Activated CD8-positive, alpha-beta T cell treated with anti-CD3 and anti-CD28 coated beads for 36 hours (primary cell): Measurements from ENCODE around the gene ZFP36L2. TPM values are rescaled to one million over a fixed set of nuclear protein-coding genes. Genes with fewer than 3 reads are reported as not detected.

Experiments used
- ATAC-seq: fragments of 200-7000 bp; cut with Tn5 transposase; one replicate; pipeline ENCODE4 v1.10.0; 2021; ENCODE audit warnings: mild to moderate bottlenecking, moderate library complexity
- CTCF ChIA-PET: fragments of 350-600 bp; sonication (Branson Sonifier 250); formaldehyde crosslinking; loops from one replicate; lab custom pipeline; 2021; ENCODE audit warnings: antibody characterized with exemption; lab: Charles Lee
- POLR2A ChIA-PET: fragments of 350-600 bp; sonication (Branson Sonifier 250); formaldehyde crosslinking; loops from one replicate; lab custom pipeline; 2021; ENCODE audit warnings: antibody characterized with exemption; lab: Charles Lee
- DNase-seq: peaks from one replicate; pipeline ENCODE4 v3.0.0-alpha.2; 2020
- H3K27ac Mint-ChIP-seq: one replicate; pipeline ENCODE4 v1.8.0; 2021; ENCODE audit warnings: mild to moderate bottlenecking, mixed read lengths
- H3K27me3 Mint-ChIP-seq: one replicate; pipeline ENCODE4 v1.8.0; 2021; ENCODE audit warnings: mixed read lengths
- H3K36me3 Mint-ChIP-seq: one replicate; pipeline ENCODE4 v1.8.0; 2021; ENCODE audit warnings: low read depth, mixed read lengths
- H3K4me1 Mint-ChIP-seq: one replicate; pipeline ENCODE4 v1.8.0; 2021; ENCODE audit warnings: low read depth, mixed read lengths
- H3K4me3 Mint-ChIP-seq: one replicate; pipeline ENCODE4 v1.8.0; 2021; ENCODE audit warnings: mild to moderate bottlenecking, moderate library complexity, mixed read lengths
- H3K9me3 Mint-ChIP-seq: one replicate; pipeline ENCODE4 v1.8.0; 2021; ENCODE audit warnings: mixed read lengths
- CTCF ChIP-seq: fragments of 200-600 bp; IDR thresholded peaks from one replicate; pipeline ENCODE4 v1.8.0; 2022; ENCODE audit warnings: antibody characterized with exemption, mild to moderate bottlenecking
- intact Hi-C: fragments of 100-400 bp; cut with micrococcal nuclease; formaldehyde crosslinking; loops from one replicate; pipeline ENCODE4 v1.10.0; 2022
- total RNA-seq, 2 experiments: library from RNA; stranded (reverse); gene quantifications; one replicate each; pipeline ENCODE4 v1.2.3, GENCODE V29; 2021

The ZFP36L2 gene
- total RNA-seq, 2 experiments from 2014 or later: 102 to 106 TPM

- peaks cover 46% of the 10 kb centered on the region for H3K4me1 Mint-ChIP-seq
- ATAC-seq: no peak
- POLR2A ChIA-PET: interaction anchor here (2.8 to 4.1 kb wide), 2 partner anchors 26 to 29 kb away, joined by 10 to 24 read pairs; partner anchors contain the start of gene ZFP36L2
Measured at GRCh38 chr2:43198263-43198662, 28.1 kb downstream of the ZFP36L2 start.

GRCh38 chr2:43197588-43197896, 28.9 kb downstream of the ZFP36L2 start:
- ChIA-PET POLR2A (interaction anchor here (0.8 to 4.1 kb wide), 5 partner anchors 20 to 30 kb away, joined by 3 to 24 read pairs (median 6); partner anchors contain the start of gene ZFP36L2), CTCF (interaction anchor here (1.0 to 1.2 kb wide), 2 partner anchors 20 to 60 kb away, joined by 3 to 4 read pairs; no protein-coding TSS in a partner anchor)
- ATAC-seq (no peak), DNase-seq (no peak)
- H3K27me3 Mint-ChIP-seq: no peaks in the 10 kb centered on the region
- peak overlapping the region; percentile 88 for H3K27ac Mint-ChIP-seq
- H3K4me1 Mint-ChIP-seq: peaks cover 53% of the 10 kb centered on the region
- TF ChIP-seq CTCF: no peak
- no peaks in the 10 kb centered on the region for H3K9me3 Mint-ChIP-seq
- intact Hi-C loops: no loop called here
- no peak overlapping the region for H3K4me3 Mint-ChIP-seq
- H3K36me3 Mint-ChIP-seq: no peaks in the 10 kb centered on the region

More at GRCh38 chr2:43198263-43198662, 28.1 kb downstream of the ZFP36L2 start:
- no peak for DNase-seq
- no peak for TF ChIP-seq CTCF
- Mint-ChIP-seq H3K36me3 (no peaks in the 10 kb centered on the region), H3K4me3 (no peak overlapping the region), H3K27ac (peak overlapping the region; percentile 55), H3K9me3 (no peaks in the 10 kb centered on the region), H3K27me3 (no peaks in the 10 kb centered on the region)
- intact Hi-C loops: no loop called here
- CTCF ChIA-PET: interaction anchor here (1.0 to 1.5 kb wide), 2 partner anchors 24 to 61 kb away, joined by 3 read pairs; no protein-coding TSS in a partner anchor

DNA sequence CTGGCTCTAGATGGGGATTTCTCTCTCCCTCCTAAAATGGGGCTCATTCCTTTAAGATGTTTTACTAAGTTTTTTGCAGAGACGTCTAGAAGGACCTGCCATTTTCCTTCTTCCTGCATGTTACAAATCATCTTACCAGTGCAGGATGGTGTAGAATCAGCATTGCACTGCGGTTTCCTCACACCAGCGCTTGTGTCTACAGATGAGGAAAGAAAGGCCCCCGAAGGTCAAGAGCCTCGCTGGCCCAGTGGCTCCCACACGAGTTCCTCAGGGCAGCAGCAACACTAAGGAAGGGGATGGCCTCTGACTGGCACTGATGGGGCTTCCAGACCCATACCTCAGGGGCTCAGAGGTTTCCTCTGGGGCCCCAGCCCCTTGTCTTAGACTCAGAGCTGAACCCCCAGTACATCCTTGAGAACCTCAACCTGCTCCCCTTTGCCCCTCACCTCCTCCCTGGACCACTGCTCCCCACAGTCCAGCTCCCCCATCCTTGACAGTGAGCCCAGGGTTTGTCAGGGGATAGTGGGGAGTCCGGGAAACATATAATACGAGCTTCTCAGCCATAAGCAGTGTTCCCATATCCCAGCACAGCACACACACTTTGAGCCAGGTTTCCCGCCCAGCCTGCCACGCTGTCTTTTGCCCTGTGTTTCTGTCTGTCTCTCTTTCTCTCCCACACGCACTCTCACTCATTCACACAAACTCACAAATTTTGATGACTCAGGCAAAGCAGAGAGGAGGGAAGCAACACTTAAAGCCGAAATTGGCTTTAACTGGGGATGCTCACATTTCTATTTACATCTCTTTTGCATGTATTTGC, 29.4 kb downstream of the ZFP36L2 start:
- ChIA-PET POLR2A (interaction anchor here (0.8 to 4.1 kb wide), 5 partner anchors 20 to 31 kb away, joined by 3 to 24 read pairs (median 6); partner anchors contain the start of gene ZFP36L2), CTCF (interaction anchor here (1.0 to 1.2 kb wide), 2 partner anchors 21 to 60 kb away, joined by 3 to 4 read pairs; no protein-coding TSS in a partner anchor)
- Mint-ChIP-seq H3K9me3 (no peaks in the 10 kb centered on the region), H3K27ac (peak overlapping the region; percentile 88), H3K4me3 (peak overlapping the region; percentile 5), H3K4me1 (peaks cover 54% of the 10 kb centered on the region), H3K27me3 (no peaks in the 10 kb centered on the region), H3K36me3 (no peaks in the 10 kb centered on the region)
- no peak for ATAC-seq
- DNase-seq: peak; percentile 40
- intact Hi-C loops: no loop called here
- TF ChIP-seq CTCF: no peak

GRCh38 chr2:43194121-43194869, 32.1 kb downstream of the ZFP36L2 start:
- POLR2A ChIA-PET: interaction anchor here (0.6 to 4.1 kb wide), 14 partner anchors 14 to 985 kb away, joined by 3 to 24 read pairs (median 4); partner anchors contain the start of gene ZFP36L2
- no peaks in the 10 kb centered on the region for H3K36me3 Mint-ChIP-seq
- H3K4me3 Mint-ChIP-seq: peak overlapping the region; percentile 67
- no peaks in the 10 kb centered on the region for H3K9me3 Mint-ChIP-seq
- ATAC-seq: no peak
- H3K27me3 Mint-ChIP-seq: no peaks in the 10 kb centered on the region
- CTCF ChIA-PET: interaction anchor here (0.5 to 3.3 kb wide), 12 partner anchors 22 to 109 kb away, joined by 3 to 14 read pairs (median 4); no protein-coding TSS in a partner anchor
- peaks cover 56% of the 10 kb centered on the region for H3K4me1 Mint-ChIP-seq
- no peak for DNase-seq
- intact Hi-C loops: loop anchor here (2.0 kb wide), 1 partner anchor 57 kb away; no protein-coding TSS in a partner anchor
- TF ChIP-seq CTCF: no peak
- H3K27ac Mint-ChIP-seq: peak overlapping the region; percentile 87
